Right ventricle myocardium inferior (tissue), 1 donor: ENCODE data around the gene TMEM123. TPM values are rescaled to one million over a fixed set of nuclear protein-coding genes. Genes with fewer than 3 reads are reported as not detected.
"Not testable (repeated sequence)": the region's sequence is repeated elsewhere in the genome, so short reads cannot be mapped to it uniquely, and the experiment has no call there.

Experiments
- ATAC-seq: fragments of 200-7000 bp; cut with Tn5 transposase; one replicate; pipeline ENCODE4 v1.9.1; 2020; ENCODE audit warnings: mild to moderate bottlenecking, moderate library complexity
- DNase-seq: peaks from one replicate; pipeline ENCODE4 v3.0.0; 2021; ENCODE audit errors: missing footprints
- intact Hi-C: fragments of 100-400 bp; cut with DNase I; formaldehyde crosslinking; loops from one replicate; pipeline ENCODE4 v1.11.0; 2022
- total RNA-seq: library from RNA; stranded (reverse); fragmentation: NEBNext Ultra II Directional; extraction: Animal tissue kit (Norgen Biotek cat#: 25700); gene quantifications from one replicate; pipeline ENCODE4 v1.2.1, GENCODE V29; 2021
- donor health status: DM: no; HTN: yes; CAD: no; lungs with severe emphysema.

TMEM123 gene
- total RNA-seq, 1 donor from 2014 or later = 80.0 TPM

DNA sequence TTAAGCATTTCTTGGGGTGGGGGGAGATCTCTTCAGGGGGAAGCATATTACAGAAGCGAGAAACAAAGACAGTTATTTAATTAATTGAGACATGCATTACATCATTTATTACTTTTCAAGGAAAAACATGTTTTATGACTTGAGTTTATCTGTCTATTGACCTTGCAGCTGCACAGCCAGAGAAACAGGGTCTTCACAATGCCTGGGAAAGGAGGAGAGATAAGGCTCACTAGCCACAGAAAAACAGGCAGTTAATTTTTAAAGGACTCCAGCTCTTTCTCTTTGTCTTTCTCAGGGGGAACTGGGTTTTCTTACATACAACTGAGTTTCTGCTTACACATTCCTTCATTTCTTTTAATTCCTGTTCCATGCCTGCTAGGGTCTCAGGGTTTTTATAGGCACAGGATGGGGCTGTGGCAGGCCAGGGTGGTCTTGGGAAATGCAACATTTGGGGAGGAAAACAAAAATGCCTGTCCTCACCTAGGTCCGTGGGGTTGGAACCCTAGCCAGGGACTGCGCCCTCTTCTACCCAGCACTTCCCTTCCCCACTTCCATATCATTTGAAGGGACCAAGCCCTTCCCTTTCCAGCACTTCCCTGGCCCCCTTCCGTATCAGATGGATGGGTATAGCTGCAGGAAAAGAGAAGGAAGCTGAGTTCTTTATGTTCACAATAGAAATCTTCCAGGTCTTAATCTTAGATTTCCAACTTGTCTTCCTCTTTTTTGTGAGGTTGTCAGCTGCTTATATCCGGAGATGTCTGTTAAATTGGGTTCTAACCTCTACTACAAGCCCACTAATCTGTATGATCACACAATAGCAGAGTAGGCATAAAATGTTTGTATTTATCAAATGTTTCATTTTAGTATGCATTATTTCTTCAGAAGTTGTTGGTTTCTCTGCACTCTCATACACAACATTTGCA, 67.2 kb downstream of the TMEM123 start:
- DNase-seq (no peak), ATAC-seq (no peak)
- intact Hi-C loops = no loop called here

GRCh38 chr11:102384419-102385079, 68.0 kb downstream of the TMEM123 start:
- peak; percentile 89 for ATAC-seq
- peak; percentile 77 for DNase-seq
- intact Hi-C loops = loop anchor here (5.0 kb wide), 1 partner anchor 68 kb away; the partner anchor contains the start of gene TMEM123

DNA sequence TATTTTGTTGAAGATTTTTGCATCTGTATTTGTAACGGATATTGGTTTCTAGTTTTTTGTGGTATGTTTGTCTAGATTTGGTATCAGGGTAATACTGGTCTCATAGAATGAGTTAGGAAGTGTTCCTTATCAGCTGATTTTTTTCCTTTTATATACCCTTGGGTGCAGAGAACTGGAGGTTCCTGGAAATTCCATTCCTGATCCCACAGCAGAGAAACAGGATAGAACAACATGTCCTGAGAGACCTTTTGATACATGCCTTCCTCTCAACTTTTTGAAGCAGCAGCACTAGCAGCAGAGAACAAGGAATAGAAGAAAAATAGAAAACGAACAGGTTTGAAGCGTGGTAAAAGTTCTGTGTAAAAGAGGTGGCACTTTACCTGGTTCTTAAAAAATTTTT, 68.7 kb downstream of the TMEM123 start:
- intact Hi-C loops = loop anchor here (5.0 kb wide), 1 partner anchor 68 kb away; the partner anchor contains the start of gene TMEM123
- DNase-seq (no peak), ATAC-seq (peak; percentile 67)

- intact Hi-C loops = loop anchor here (5.0 kb wide), 1 partner anchor 70 kb away; the partner anchor contains the start of gene TMEM123
- DNase-seq = no peak
- ATAC-seq = no peak
Measured at GRCh38 chr11:102382384-102382783, 70.2 kb downstream of the TMEM123 start.

- intact Hi-C loops = no loop called here
- DNase-seq (no peak), ATAC-seq (no peak)
Measured at GRCh38 chr11:102378818-102379217, 73.7 kb downstream of the TMEM123 start.

- DNase-seq (no peak), ATAC-seq (no peak)
- intact Hi-C loops = no loop called here
Measured at GRCh38 chr11:102377891-102378290, 74.7 kb downstream of the TMEM123 start.

DNA sequence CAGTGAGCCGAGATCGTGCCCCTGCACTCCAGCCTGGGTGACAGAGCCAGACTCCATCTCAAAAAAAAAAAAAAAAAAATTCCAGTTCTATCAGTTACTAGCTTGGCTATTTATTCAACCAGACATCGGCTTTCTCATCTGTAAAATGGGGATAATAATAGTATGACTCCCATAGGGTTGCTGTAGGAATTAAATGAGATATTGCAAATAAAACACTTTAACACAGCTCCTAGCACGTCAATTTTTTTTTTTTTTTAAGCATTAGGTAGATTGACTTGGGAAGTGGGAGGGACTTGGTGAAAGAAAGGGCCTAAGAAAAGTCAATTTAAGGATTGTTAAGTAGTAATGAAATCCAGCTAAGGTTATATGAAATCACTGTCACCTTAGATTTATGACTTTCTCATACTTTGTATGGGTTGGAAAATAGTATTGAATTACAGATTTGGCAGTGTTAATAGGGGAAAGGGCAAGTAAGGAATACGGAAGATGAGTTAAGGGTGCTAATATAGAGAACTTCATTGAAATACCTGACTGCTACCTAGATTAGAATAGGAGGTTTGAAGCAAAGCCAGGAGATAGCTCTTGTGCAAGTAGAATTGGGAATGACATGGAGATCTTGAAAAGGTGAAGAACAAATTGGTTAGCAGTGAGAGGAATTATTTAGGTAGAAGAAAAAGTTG, 76.7 kb downstream of the TMEM123 start:
- intact Hi-C loops = no loop called here
- ATAC-seq = no peak
- no peak for DNase-seq

- DNase-seq, ATAC-seq, intact Hi-C loops: not testable (repeated sequence)
Measured at GRCh38 chr11:102374633-102375424, 77.7 kb downstream of the TMEM123 start.

DNA sequence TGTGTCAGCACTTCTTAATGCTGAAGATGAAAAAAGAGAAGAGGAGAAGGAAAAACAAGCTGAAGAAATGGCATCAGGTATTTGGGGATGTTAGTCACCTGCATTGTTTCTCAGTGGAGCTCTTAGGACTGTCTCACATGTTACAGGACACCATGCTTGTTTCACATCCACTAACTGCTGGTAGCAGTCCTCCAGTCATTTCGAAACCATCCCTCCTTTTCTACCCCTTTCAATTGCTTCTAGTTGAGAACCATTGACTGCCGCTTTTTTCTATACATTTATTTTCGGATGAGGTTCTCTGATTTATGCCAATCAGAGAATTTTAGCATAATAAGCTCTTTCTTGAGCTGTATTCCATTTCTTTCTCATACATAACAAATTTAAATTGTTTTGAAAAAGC, 84.1 kb downstream of the TMEM123 start:
- no peak for DNase-seq
- intact Hi-C loops = no loop called here
- ATAC-seq = no peak

- intact Hi-C loops = no loop called here
- DNase-seq (no peak), ATAC-seq (no peak)
Measured at GRCh38 chr11:102367364-102367763, 85.2 kb downstream of the TMEM123 start.

DNA sequence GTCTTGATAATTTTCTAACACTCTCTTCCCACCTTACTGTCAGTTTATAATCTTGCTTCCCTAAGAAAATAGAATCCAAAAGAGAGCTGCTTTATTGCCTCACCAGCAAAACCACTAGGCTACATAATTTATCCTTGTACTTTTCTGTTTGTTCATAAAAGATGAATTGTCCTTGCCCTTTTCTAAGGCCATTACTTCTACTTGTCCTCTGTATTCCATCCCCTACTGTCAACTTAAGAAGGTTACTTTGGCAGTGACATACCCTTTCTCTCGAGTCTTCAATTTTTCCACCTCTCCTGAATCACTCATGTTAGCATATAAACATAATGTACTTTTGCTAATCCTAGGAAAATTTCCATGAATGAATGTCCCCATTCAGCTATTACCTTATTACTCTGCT, 87.6 kb downstream of the TMEM123 start:
- intact Hi-C loops = no loop called here
- ATAC-seq (no peak), DNase-seq (no peak)

GRCh38 chr11:102361086-102362031, 91.2 kb downstream of the TMEM123 start:
- peak; percentile 4 for DNase-seq
- ATAC-seq = no peak
- intact Hi-C loops = no loop called here

DNA sequence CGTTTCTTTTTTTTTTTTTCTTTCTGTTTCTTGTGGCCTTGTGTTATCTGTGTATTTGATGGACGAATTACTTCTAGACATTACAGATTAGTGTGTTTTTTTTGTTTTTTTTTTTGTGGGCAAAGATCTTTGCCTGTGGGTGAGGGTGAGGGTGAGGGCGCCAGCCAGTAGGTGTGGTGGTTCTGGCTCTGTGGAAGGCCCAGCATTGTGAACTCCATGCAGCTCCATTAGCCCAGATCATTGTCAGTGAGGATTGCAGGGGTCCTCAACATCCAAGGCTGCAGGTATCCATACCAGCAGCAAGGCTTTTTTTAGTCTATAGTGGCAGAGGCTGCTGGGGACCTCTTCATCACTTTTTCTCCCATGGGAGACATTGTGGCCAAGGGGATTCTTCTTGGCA, 91.9 kb downstream of the TMEM123 start:
- peak; percentile 16 for DNase-seq
- ATAC-seq = no peak
- intact Hi-C loops = no loop called here

- ATAC-seq (no peak), DNase-seq (no peak)
Measured at GRCh38 chr11:102359372-102359771, 93.2 kb downstream of the TMEM123 start.

GRCh38 chr11:102357116-102357515, 95.4 kb downstream of the TMEM123 start:
- DNase-seq (no peak), ATAC-seq (no peak)
- intact Hi-C loops = no loop called here

More at GRCh38 chr11:102359372-102359771, 93.2 kb downstream of the TMEM123 start:
- intact Hi-C loops = no loop called here

DNA sequence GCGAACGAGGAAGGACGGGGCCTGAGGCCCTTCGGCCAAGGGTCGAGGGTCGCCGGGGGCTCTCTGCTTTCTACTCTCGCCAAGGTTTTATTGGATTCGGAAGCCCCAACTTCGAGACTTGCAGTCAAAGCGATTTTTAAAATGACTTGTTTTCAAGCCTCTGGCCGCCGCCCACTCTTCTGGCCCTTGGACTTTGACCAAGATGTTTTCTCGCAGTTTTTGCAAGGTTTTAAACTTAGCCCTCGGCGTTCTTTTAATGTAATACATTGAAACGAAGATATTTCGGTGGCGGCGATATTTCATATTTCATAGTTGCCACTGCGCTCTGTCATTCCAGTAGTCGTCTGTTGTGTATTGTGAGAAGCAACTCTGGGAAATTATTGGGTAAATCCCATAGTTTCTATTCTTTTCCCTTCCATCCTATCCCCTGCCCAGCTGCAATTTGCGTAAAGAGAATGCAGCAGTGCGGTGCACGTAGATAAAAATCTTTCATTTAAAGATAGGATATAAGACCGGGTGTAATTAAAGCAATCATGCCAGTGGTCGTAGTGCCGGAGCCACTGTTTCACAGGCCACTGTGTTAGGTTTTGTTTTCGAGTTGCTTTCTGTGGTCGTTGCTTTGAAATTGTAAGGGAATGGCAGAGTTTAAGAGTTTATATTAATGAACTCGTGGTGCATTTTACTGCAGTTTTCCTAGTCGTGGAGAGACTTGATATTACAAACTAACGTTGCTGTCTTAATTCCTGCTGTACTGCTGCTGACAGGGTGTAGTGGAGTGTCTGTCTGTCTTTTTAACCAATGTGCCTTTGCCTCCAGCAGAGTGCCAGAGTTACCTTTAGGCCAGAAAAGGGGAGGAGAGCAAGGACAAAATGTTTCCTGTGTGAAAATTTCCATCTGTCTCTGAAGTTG, 104.8 kb downstream of the TMEM123 start:
- intact Hi-C loops = loop anchor here (1.0 to 2.0 kb wide), 3 partner anchors 29 to 105 kb away; partner anchors contain the start of gene TMEM123

More for the DNA sequence above, 104.8 kb downstream of the TMEM123 start:
- peak; percentile 49 for ATAC-seq
- DNase-seq = no peak
